Omental fat pad (tissue), 4 donors: ENCODE data around the gene IRF1. TPM values are rescaled to one million over a fixed set of nuclear protein-coding genes. Genes with fewer than 3 reads are reported as not detected.

Source experiments
- ATAC-seq: fragments of 150-250 bp; one replicate; pipeline ENCODE4 v1.9.1; 2016; ENCODE audit warnings: mild to moderate bottlenecking, moderate library complexity; ENCODE audit not compliant: low FRiP score
- DNase-seq: peaks from one replicate; pipeline ENCODE4 v3.0.0-alpha.2; 2019; ENCODE audit warnings: low spot score
- CTCF ChIP-seq, 3 donors: fragments of 450-650 bp; IDR thresholded peaks; one replicate each; pipeline ENCODE4 v1.5.1; 2016 to 2017; ENCODE audit warnings: antibody characterized with exemption in 3 of 3, mild to moderate bottlenecking in 3 of 3, moderate library complexity in 2 of 3
- small RNA-seq: library from RNA; depleted of rRNA; stranded (forward); fragments of <200 nt; gene quantifications from one replicate; pipeline ENCODE3, GENCODE V24; 2016
- total RNA-seq, 4 donors: library from RNA; depleted of rRNA; stranded (reverse); fragments of >200 nt; gene quantifications; one replicate each; pipeline ENCODE4 v1.1.0, GENCODE V29; 2016

Gene IRF1
- total RNA-seq, 4 donors from 2014 or later = 23.5 to 172 (median 133) TPM

- TF ChIP-seq CTCF (IDR thresholded peaks at IDR 0.05) = no peak
- ATAC-seq = no peak
These were observed 58.9 kb downstream of the IRF1 start for GRCh38 chr5:132431632-132432031.

More at GRCh38 chr5:132431632-132432031, 58.9 kb downstream of the IRF1 start:
- no peak for DNase-seq

Small RNA genes within 50 kb of the gene (small RNA-seq; reads per million reads assigned to genes)
- not detected for gene RF00019

Other genes starting within 250 kb of the IRF1 start
- gene PDLIM4, start 233.1 kb downstream of the IRF1 start, total RNA-seq = 10 to 100 TPM; 19.5 to 89.5 (median 23.4) TPM
- 1 to 10 TPM; 2.6 to 6.8 (median 5.7) TPM for gene SLC22A4, start 196.4 kb downstream of the IRF1 start, total RNA-seq
- gene SLC22A5, start 121.1 kb downstream of the IRF1 start, total RNA-seq = 10 to 100 TPM in 3 of 4 donors, 1 to 10 TPM in 1; 7.6 to 38.7 (median 28.6) TPM
- gene IL5, start 52.7 kb upstream of the IRF1 start, total RNA-seq = not detected
- gene RAD50, start 66.2 kb upstream of the IRF1 start, total RNA-seq = 10 to 100 TPM; 23.4 to 37.4 (median 29.8) TPM
- gene IL13, start 167.4 kb upstream of the IRF1 start, total RNA-seq = 1 to 10 TPM in 1 of 4 donors, under 1 TPM in 1, not detected in 2; 0.24 to 1.1 TPM
- gene IL4, start 183.2 kb upstream of the IRF1 start, total RNA-seq = not detected
- 10 to 100 TPM in 1 of 4 donors, 1 to 10 TPM in 3; 4.4 to 10.4 (median 5.9) TPM for gene KIF3A, start 246.8 kb upstream of the IRF1 start, total RNA-seq